UCSD-AML1 (cell line): ENCODE results near the gene SLC30A3.

Experiments
- DNase-seq: peaks from one replicate; lab custom pipeline; 2025; ENCODE audit not compliant: unreplicated experiment; lab: John Stamatoyannopoulos, UW

Gene SLC30A3

GRCh38 chr2:27261241-27261925 is 1.5 kb downstream of the SLC30A3 start:
- DNase-seq, result no peak

DNA sequence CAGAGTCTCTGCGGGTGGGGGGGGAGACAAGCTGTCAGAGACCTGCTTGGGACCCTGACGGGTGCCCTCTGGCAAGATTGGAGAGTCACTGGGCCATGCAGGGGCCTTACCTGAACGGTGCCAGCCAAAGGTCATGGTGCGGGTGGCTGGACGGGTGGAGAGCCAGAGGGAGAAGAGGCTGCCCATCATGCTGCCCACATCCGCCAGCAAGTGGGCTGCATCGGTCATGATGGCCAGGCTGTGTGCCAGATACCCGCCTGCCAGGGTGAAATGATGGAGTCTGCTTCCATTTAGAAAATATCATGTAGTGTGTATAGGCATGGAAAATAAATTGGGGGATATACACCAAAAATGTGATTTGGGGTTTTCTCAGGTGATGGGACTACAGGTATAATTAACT is 4.8 kb downstream of the SLC30A3 start:
- DNase-seq, result no peak

- no peak for DNase-seq
Measured at GRCh38 chr2:27256855-27257454, 5.9 kb downstream of the SLC30A3 start.

GRCh38 chr2:27255660-27256059 is 7.2 kb downstream of the SLC30A3 start:
- DNase-seq, result no peak

- DNase-seq, result no peak
Measured at GRCh38 chr2:27255187-27255586, 7.7 kb downstream of the SLC30A3 start.

- DNase-seq, result no peak
Measured at GRCh38 chr2:27251766-27252165, 11.1 kb downstream of the SLC30A3 start.

DNA sequence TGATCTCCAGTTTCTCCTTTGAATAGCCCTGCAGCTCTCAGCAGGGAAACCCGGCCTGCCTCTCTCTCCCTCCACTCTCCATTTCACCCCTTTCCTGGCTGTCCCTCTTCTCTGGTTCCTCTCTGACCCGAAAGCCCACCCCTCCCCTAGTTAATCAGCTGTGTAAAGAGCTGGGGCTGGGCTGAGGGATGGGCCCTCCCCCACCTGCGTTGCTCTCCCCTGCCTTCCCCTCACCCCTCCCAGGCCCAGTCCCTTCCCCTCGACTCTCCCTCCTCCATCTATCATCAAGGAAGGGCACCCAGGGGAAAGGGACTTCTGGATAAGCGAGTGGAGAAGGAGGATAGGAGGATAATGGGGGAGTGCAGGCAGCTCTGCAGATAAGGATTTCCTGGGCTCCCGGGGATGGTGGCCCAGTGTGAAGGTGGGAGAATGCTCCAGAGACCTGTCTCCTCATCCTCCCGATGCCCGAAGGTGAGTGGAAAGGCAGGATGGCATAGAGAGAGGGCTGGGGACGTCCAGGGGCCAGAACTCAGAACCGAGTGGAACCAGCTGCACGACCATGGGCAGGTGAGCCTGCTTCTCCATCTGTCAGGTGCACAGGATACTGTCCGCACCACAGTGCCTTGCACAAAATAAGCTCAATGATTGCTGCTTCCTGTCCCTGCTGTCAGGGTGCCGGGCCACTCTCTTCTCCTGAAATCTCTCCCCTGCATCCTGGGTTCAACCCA is 12.0 kb downstream of the SLC30A3 start:
- no peak for DNase-seq

DNA sequence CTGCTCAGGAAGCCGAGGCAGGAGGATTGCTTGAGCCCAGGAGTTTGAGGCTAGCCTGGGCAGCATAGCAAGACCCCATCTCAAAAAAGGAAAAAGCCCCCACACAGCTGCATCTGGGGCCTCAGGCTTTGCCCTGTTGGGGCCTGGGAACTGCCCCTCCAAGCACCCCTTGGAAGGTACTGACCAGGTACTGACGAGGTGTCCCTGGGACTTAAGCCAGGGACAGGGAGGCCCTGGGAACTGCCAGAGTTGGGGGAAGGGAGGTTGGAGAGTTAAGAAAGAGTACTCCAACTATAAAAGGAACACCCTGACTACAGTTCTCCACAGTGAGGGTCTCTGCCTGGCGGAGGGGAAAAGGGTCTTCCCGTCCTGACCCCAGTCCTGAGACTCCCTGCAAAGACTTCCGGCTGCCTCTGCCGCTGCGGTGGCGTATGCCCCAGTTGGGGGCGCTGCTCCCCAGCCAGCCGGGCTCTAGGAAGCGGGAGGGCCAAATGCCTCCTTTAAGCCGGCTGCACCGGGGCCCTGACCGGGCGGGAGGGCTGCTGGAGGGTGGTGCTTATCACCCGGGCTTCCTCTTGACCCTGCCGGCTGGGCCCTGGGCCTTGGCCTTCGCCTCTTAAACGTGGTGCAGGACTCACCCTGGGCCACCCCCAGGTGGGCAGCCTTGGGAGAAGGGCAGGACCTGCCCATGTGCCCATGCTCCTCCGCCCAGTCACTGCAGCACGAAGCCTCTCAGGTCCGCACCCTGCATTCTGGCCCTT is 12.8 kb downstream of the SLC30A3 start:
- DNase-seq, result peak; percentile 80

GRCh38 chr2:27249159-27249890 is 13.5 kb downstream of the SLC30A3 start:
- no peak for DNase-seq

GRCh38 chr2:27247893-27248292 is 15.0 kb downstream of the SLC30A3 start:
- DNase-seq, result no peak

DNA sequence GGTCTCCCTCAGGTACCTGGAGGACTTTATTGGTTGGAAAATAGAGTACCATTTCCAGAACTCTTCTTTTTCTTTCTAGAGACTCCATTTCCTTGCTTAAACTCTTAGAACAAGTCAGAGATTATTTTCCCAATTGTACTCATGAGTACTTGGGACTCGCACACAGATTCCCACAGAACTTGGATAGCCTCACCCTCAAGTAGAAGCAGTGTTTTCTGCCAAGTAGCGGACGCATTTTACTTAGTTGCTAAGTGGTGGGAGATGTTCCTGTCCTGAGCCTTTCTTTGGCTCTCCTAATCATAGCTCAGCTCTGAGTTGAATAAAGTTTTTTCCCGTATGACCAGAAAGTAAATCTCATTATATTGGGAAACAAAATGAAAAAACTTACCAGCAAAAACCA is 17.2 kb downstream of the SLC30A3 start:
- DNase-seq, result no peak

DNA sequence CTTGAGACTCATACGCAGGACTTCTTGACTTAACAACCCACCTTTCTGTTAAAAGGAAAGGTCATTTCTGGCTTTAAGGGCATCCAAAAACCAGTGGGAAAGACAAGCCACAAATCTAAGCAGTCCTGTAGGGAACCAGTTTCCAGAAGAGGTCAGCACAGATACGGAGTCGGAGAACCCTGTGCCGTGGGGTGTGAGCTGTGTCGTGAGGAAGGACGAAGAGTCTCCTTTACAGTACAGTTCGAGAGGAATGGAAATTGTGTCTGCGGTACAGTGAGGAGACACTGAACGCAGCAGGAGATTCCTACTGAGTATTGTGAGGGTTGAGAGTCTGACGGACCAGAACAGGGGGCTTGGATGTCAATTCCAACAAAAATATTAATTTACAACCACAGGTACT is 17.7 kb downstream of the SLC30A3 start:
- DNase-seq, result no peak

- DNase-seq, result no peak
Measured at GRCh38 chr2:27243391-27244130, 19.3 kb downstream of the SLC30A3 start.

- DNase-seq, result no peak
Measured at GRCh38 chr2:27242614-27242951, 20.3 kb downstream of the SLC30A3 start.

GRCh38 chr2:27241761-27242613 is 20.9 kb downstream of the SLC30A3 start:
- DNase-seq, result no peak

DNA sequence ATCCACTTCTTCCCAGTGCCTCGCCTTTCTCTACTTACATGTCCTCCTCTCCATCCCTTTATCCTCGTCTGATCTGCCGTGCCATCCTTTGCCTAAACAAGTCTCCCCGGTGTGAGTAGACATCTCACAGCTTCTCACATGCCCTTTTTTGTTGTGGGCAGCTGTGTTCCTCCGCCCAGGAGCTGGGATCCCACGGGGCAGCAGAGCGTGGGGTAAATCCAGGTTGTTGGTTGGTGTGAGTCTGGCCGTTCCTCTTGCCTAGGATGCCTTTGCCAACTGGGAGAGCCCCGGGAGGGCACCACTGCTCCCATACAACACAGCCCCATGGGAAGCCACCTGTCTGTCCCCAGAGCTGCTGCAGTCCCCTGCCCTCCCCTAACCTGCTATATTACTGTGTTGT is 22.4 kb downstream of the SLC30A3 start:
- no peak for DNase-seq

DNA sequence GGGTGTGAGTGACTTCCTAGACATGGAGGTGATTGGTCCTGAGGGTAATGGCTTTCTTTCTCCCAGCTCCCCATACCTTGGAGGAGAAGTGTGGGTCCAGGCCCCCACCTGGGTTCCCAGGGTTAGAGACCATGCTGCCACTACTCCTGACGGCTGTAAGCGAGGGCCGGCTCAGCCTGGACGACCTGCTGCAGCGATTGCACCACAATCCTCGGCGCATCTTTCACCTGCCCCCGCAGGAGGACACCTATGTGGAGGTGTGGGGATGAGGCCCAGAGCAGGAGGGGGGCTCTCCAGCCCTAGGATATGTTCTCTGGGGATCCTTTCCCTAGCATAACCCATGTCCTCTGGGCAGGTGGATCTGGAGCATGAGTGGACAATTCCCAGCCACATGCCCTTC is 23.9 kb downstream of the SLC30A3 start:
- no peak for DNase-seq

DNA sequence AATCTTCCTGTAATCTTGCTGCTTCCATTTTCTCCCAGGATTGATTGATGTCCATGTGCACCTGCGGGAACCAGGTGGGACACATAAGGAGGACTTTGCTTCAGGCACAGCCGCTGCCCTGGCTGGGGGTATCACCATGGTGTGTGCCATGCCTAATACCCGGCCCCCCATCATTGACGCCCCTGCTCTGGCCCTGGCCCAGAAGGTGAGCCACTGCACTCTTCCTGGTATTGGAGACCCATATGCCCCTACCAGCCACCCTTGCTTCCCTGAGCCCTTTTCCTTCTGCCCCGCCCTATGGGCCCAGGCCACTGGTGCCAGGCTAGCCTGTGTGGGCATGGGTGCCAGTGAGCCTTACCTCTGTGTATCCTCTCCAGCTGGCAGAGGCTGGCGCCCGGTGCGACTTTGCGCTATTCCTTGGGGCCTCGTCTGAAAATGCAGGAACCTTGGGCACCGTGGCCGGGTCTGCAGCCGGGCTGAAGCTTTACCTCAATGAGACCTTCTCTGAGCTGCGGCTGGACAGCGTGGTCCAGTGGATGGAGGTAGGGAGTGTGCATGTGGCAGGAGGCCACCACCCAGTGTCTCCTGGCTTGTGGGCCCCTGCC is 25.4 kb downstream of the SLC30A3 start:
- no peak for DNase-seq

DNA sequence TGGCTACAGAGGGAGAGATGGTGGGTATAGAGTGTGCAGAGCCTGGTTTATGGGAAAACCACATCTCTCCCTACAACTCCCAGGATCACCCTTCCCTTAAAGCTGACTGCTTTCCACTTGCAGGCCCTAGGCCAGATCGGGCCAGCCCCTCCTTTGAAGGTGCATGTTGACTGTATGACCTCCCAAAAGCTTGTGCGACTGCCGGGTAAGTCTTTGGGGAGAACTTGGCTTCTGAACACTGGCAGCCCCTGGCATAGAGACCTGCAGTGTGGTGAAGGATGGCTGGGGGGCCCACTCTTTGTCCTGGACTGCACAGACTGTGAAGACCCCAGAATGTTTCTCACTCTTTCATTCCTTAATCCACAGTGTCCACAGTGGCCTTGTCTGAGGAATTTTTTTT is 26.2 kb downstream of the SLC30A3 start:
- no peak for DNase-seq
